Hepatocyte (in vitro differentiated cells): ENCODE measurements around the gene LY6G6F.

Experiments
- EZH2phosphoT487 ChIP-seq: fragments of 200-600 bp; sonication (generic); IDR thresholded peaks from one replicate; pipeline ENCODE4 v1.6.1; 2018; ENCODE audit warnings: antibody characterized with exemption, mild to moderate bottlenecking, low read depth, moderate library complexity; ENCODE audit not compliant: unreplicated experiment, severe bottlenecking
- TF ChIP-seq, protein P1 (sequence below): fragments of 200-600 bp; sonication (generic); IDR thresholded peaks from 2 replicates; pipeline ENCODE4 v1.5.1; 2016; ENCODE audit warnings: antibody characterized with exemption, mild to moderate bottlenecking; ENCODE audit not compliant: poor library complexity

DNA sequence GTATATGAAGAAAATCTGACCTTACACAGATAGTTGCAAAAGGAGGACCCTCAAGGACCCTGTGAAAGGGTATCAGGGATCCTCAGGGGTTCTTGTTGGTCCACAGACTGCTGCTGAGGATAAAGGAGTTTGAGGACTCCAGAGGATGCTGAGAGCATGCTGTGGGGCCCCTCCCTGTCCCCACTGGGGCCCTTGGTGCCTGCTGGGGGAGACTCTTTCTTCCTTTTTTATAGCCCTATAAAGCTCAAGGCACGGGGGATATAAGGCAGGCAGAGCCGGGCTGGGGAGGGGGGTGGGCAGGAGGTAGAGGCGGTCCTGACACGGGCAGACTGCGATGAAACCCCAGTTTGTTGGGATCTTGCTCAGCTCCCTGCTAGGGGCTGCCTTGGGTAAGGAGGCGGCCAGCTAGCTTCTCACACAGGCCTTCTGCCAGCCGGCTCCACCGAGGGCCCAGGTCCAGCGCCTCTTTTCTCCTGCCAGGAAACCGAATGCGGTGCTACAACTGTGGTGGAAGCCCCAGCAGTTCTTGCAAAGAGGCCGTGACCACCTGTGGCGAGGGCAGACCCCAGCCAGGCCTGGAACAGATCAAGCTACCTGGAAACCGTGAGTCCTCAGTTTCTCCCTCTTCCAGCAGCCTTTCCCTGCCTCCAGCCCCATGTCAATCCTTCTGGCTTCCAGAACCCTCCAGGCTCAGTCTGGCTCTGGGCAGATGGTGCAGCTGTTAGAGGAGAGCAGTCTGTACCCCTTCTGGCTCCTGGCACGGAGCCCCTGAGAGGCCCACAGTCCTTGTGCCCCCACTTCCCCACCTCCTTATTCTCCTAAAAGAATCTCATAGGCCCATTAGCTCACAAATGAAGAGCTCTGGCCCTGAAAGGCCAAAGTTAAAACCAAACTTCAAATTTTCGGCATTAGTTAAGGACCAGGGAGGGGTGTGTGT lies 8.6 kb downstream of the LY6G6F start, which contains the start of gene LY6G6D:
- TF ChIP-seq, protein P1, sequence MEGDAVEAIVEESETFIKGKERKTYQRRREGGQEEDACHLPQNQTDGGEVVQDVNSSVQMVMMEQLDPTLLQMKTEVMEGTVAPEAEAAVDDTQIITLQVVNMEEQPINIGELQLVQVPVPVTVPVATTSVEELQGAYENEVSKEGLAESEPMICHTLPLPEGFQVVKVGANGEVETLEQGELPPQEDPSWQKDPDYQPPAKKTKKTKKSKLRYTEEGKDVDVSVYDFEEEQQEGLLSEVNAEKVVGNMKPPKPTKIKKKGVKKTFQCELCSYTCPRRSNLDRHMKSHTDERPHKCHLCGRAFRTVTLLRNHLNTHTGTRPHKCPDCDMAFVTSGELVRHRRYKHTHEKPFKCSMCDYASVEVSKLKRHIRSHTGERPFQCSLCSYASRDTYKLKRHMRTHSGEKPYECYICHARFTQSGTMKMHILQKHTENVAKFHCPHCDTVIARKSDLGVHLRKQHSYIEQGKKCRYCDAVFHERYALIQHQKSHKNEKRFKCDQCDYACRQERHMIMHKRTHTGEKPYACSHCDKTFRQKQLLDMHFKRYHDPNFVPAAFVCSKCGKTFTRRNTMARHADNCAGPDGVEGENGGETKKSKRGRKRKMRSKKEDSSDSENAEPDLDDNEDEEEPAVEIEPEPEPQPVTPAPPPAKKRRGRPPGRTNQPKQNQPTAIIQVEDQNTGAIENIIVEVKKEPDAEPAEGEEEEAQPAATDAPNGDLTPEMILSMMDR: no peak
- no peak for TF ChIP-seq EZH2phosphoT487
